Chondrocyte (in vitro differentiated cells): Measurements from ENCODE around the gene PSORS1C1. TPM values are rescaled to one million over a fixed set of nuclear protein-coding genes. Genes with fewer than 3 reads are reported as not detected.

ENCODE experiments used
- DNase-seq: peaks from one replicate; pipeline ENCODE4 v3.0.0; 2021; ENCODE audit warnings: mixed read lengths, low spot score
- H3K27ac Mint-ChIP-seq: one replicate; pipeline ENCODE4 v1.8.0; 2021; ENCODE audit warnings: mild to moderate bottlenecking, moderate library complexity, mixed read lengths; ENCODE audit not compliant: unreplicated experiment
- H3K27me3 Mint-ChIP-seq: 2 replicates; pipeline ENCODE4 v1.8.0; 2021; ENCODE audit warnings: low read depth, mixed read lengths
- H3K36me3 Mint-ChIP-seq: 2 replicates; pipeline ENCODE4 v1.8.0; 2021; ENCODE audit warnings: low read depth, mixed read lengths
- H3K4me1 Mint-ChIP-seq: 2 replicates; pipeline ENCODE4 v1.8.0; 2021; ENCODE audit warnings: low read depth, mild to moderate bottlenecking, mixed read lengths
- H3K4me3 Mint-ChIP-seq: one replicate; pipeline ENCODE4 v1.8.0; 2021; ENCODE audit warnings: mild to moderate bottlenecking, moderate library complexity, mixed read lengths; ENCODE audit not compliant: unreplicated experiment
- H3K9me3 Mint-ChIP-seq: 2 replicates; pipeline ENCODE4 v1.8.0; 2021; ENCODE audit warnings: low read depth, mixed read lengths
- CTCF ChIP-seq: fragments of 200-600 bp; sonication (generic); IDR thresholded peaks from 2 replicates; pipeline ENCODE4 v1.5.0; 2021; ENCODE audit warnings: antibody characterized with exemption, mild to moderate bottlenecking, moderate library complexity
- total RNA-seq: library from RNA; stranded (reverse); gene quantifications from 3 replicates; pipeline ENCODE4 v1.2.1, GENCODE V29; 2021

The PSORS1C1 gene
- total RNA-seq, 1 donor from 2014 or later: 5.5 TPM

- Mint-ChIP-seq H3K4me3 (no peak overlapping the region), H3K4me1 (peaks cover 17% of the 10 kb centered on the region), H3K9me3 (no peaks in the 10 kb centered on the region), H3K27me3 (no peaks in the 10 kb centered on the region), H3K36me3 (no peaks in the 10 kb centered on the region), H3K27ac (no peak overlapping the region)
- no peak for DNase-seq
- no peak for TF ChIP-seq CTCF
Measured at GRCh38 chr6:31135710-31136109, 21.1 kb downstream of the PSORS1C1 start.

- Mint-ChIP-seq H3K27ac (no peak within 1 kb of the TSS), H3K27me3 (no peaks in the 10 kb centered on the region), H3K4me3 (no peak within 1 kb of the TSS), H3K36me3 (peaks cover 2% of the 10 kb centered on the region), H3K9me3 (no peaks in the 10 kb centered on the region), H3K4me1 (peaks cover 34% of the 10 kb centered on the region)
- TF ChIP-seq CTCF: no peak
- DNase-seq: no peak
Measured at GRCh38 chr6:31138982-31139381, 24.4 kb downstream of the PSORS1C1 start, which contains the start of gene PSORS1C2. PSORS1C2 (minus strand) TSS chr6:31139066; CDS start chr6:31139026, 40 bp downstream.

GRCh38 chr6:31139599-31139998 is 25.0 kb downstream of the PSORS1C1 start:
- peaks cover 4% of the 10 kb centered on the region for H3K36me3 Mint-ChIP-seq
- TF ChIP-seq CTCF: no peak
- no peak overlapping the region for H3K4me3 Mint-ChIP-seq
- DNase-seq: no peak
- H3K27me3 Mint-ChIP-seq: no peaks in the 10 kb centered on the region
- no peaks in the 10 kb centered on the region for H3K9me3 Mint-ChIP-seq
- no peak overlapping the region for H3K27ac Mint-ChIP-seq
- H3K4me1 Mint-ChIP-seq: peaks cover 34% of the 10 kb centered on the region

GRCh38 chr6:31140643-31141042 is 26.0 kb downstream of the PSORS1C1 start:
- no peaks in the 10 kb centered on the region for H3K27me3 Mint-ChIP-seq
- TF ChIP-seq CTCF: no peak
- peaks cover 34% of the 10 kb centered on the region for H3K4me1 Mint-ChIP-seq
- H3K9me3 Mint-ChIP-seq: no peaks in the 10 kb centered on the region
- no peak overlapping the region for H3K4me3 Mint-ChIP-seq
- H3K36me3 Mint-ChIP-seq: peaks cover 9% of the 10 kb centered on the region
- no peak overlapping the region for H3K27ac Mint-ChIP-seq
- DNase-seq: no peak

- H3K9me3 Mint-ChIP-seq: no peaks in the 10 kb centered on the region
- H3K27me3 Mint-ChIP-seq: no peaks in the 10 kb centered on the region
- H3K27ac Mint-ChIP-seq: no peak overlapping the region
- H3K4me1 Mint-ChIP-seq: peaks cover 34% of the 10 kb centered on the region
- TF ChIP-seq CTCF: no peak
- H3K36me3 Mint-ChIP-seq: peaks cover 9% of the 10 kb centered on the region
- DNase-seq: no peak
- H3K4me3 Mint-ChIP-seq: no peak overlapping the region
Measured at GRCh38 chr6:31142361-31142761, 27.8 kb downstream of the PSORS1C1 start.
